DMS79 treated with DMSO at 0.1 percent for 48 hours (cell line): Measurements from ENCODE around the gene FH.
A peak's percentile ranks its signal among the peaks of the same experiment; 100 is the strongest.

Experiments
- DNase-seq: peaks from one replicate; lab custom pipeline; 2025; lab: John Stamatoyannopoulos, UW

FH gene

GRCh38 chr1:241519308-241520079, at the start of gene FH:
FH (minus strand) TSS chr1:241519755; CDS start chr1:241519722, 33 bp downstream.
- peak; percentile 99 for DNase-seq

GRCh38 chr1:241560849-241561187, 41.3 kb upstream of the FH start:
- DNase-seq: no peak

- DNase-seq: no peak
These were observed 40.7 kb upstream of the FH start for GRCh38 chr1:241560146-241560848.

- DNase-seq: no peak
These were observed 38.1 kb upstream of the FH start for GRCh38 chr1:241557551-241558193.

- DNase-seq: no peak
These were observed 37.5 kb upstream of the FH start for GRCh38 chr1:241557031-241557430.

GRCh38 chr1:241555526-241555925, 36.0 kb upstream of the FH start:
- DNase-seq: no peak

GRCh38 chr1:241553886-241554592, 34.5 kb upstream of the FH start:
- DNase-seq: no peak

GRCh38 chr1:241551759-241552638, 32.4 kb upstream of the FH start:
- DNase-seq: no peak

- DNase-seq: no peak
These were observed 30.8 kb upstream of the FH start for GRCh38 chr1:241550318-241550717.

- DNase-seq: no peak
These were observed 28.5 kb upstream of the FH start for GRCh38 chr1:241548008-241548407.

- DNase-seq: no peak
These were observed 22.8 kb upstream of the FH start for GRCh38 chr1:241542199-241542907.

GRCh38 chr1:241536969-241537368, 17.4 kb upstream of the FH start:
- DNase-seq: no peak

GRCh38 chr1:241536304-241536703, 16.7 kb upstream of the FH start:
- no peak for DNase-seq

GRCh38 chr1:241533326-241534115, 14.0 kb upstream of the FH start:
- no peak for DNase-seq

- no peak for DNase-seq
These were observed 13.3 kb upstream of the FH start for GRCh38 chr1:241532864-241533263.

- peak; percentile 50 for DNase-seq
These were observed 12.6 kb upstream of the FH start, which contains the start of gene KMO for GRCh38 chr1:241532162-241532531. KMO (plus strand) TSS chr1:241532378; CDS start chr1:241532445, 67 bp downstream.

- peak; percentile 83 for DNase-seq
These were observed 11.9 kb upstream of the FH start for GRCh38 chr1:241531195-241532161.

GRCh38 chr1:241527146-241527545, 7.6 kb upstream of the FH start:
- DNase-seq: no peak

GRCh38 chr1:241525026-241525425, 5.5 kb upstream of the FH start:
- no peak for DNase-seq
